SKM-1 treated with dmso at 0.1 percent for 144 hours (cell line): ENCODE data around the gene COG7.

Experiments used
- DNase-seq: peaks from one replicate; lab custom pipeline; 2025; ENCODE audit not compliant: unreplicated experiment; lab: John Stamatoyannopoulos, UW

COG7 gene

DNA sequence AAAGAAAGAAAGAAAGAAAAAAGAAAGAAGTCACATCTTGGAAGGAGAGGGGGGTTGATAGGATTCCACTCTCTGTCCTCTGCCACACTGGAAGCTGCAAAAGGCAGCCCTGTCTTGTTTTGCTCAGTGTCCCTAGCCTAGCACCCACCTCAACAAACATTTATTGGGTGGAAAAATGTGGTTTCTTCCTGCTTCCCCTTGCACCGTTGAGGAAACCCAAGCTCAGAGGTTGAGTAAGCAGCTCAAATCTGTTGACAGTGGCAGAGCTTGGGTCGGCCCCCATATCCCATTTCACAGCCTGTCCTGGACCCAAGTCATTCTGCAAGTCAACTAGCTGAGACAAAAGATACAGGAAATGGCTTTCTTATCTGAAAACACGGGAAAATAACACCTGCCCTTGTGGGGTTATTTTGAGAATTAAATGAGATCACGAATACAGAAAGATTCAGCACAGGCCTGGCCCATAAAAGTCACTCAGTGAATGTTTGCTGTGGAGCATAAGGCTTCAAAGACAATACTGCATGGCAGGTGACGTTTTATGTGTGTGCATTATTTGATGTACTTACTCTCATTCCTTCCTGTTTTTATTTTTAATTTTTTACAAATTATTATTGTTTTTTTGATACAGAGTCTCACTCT lies 87.3 kb downstream of the COG7 start:
- peak; percentile 27 for DNase-seq

DNA sequence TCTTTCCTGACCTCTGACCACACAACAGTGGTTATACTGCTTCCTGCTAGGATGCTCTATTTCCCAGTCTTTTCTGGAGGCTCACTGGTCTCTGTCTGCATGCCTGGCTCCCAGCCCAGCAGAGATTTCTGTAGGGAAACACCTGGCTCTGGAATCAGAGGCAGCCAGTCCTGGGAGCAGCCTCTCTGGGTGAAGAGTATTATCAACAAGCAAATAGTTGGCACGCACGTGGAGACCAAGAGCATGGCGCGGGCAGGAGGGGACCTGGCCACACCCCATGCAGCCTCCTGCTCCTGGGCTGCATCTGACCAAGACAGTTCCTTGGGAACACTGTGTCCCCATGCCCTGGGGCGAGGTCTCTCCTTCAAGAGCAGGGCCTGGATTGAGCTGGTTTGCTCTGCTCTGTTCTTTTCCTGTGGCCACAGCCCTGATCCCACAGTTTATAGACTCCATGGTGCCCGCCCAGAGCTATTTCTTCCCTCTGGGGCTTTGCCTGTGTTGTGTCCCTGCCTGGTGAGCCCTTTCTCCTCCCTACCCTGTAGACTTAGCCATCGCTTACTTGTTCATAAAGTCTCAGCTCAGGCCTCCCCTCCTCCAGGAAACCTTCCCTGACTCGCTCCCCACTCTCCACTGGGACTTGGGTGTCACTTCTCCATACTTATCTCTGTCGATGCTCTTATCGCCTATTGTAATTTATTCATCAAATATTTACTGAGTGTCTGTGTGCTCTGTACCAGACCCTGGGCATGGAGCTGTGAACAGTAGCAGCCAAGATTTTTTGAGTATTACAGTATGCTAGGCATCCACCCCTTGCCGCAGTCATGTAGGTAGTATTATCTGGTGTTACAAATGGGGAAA lies 90.3 kb downstream of the COG7 start:
- no peak for DNase-seq

DNA sequence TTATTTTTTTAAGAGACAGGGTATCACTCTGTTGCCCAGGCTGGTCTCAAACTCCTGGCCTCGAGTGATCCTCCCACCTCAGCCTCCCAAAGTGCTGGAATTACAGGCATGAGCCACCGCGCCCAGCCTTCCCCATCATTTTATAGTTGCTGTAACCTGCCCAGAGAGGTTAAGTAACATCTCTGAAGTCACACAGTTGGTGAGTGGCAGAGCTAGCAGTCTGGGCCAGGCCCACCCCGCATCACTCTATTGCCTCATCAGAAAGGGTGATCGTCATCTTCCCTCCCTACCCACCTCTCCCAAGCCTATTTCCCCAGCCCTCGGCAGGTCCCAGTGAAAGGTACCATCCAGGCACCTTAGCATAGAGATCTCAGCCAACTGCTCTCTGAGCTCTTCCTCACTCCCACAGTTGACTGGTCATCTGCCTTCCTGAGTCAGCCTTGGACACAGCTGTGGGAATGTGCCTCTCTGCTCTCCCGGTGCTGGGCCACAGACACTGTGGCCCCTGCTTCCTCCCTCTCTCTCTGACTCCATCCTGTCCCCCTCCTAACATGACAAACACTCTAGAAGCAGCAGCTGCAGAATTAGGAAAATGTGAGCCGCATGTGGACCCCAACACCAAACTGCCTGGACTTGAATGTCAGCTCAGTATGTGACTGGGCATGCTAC lies 93.8 kb downstream of the COG7 start:
- DNase-seq: no peak

DNA sequence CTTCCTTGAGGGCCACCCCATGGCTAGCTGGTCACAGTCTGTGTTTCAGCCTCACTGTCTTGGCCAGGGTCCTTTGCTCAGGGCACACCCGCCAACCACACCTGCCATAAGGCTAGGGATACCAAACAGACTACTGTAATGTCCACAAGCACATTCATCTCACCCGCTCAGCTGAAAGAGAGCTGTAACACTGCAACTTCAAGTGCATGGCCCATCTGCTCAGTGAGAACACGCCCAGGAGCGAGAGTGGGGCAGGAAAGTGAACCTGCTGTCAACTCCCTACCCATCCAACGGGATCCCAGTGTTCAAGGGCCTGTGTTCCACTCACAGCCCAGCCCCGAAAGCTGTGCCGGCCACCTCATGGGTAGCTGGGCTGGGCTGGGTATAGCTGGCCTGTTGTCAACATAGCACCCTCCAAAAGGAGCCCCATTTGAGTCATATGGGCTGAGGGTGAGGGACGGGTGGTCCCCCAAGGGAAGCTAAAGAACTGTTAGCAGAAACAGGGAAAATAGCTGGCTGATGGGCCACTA lies 95.2 kb downstream of the COG7 start:
- no peak for DNase-seq

DNA sequence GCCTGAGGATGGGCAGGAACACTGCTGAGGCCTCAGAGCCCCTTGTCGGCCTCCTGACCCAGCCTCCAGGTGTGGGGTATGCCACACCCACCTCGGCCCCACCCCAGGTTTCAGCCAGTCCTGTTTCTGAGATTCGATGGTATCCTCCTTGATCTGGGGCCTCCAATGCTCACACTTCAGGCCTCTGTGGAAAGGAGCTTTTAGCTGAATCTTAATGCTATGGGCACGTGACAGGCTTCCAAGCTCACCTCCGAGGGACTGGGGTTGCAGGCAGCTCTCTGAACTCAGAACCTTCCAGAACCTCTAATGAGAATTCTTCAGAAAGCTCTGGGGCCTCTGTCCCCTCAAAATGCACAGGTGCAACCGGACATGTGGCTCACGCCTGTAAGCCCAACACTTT lies 96.0 kb downstream of the COG7 start:
- no peak for DNase-seq

DNA sequence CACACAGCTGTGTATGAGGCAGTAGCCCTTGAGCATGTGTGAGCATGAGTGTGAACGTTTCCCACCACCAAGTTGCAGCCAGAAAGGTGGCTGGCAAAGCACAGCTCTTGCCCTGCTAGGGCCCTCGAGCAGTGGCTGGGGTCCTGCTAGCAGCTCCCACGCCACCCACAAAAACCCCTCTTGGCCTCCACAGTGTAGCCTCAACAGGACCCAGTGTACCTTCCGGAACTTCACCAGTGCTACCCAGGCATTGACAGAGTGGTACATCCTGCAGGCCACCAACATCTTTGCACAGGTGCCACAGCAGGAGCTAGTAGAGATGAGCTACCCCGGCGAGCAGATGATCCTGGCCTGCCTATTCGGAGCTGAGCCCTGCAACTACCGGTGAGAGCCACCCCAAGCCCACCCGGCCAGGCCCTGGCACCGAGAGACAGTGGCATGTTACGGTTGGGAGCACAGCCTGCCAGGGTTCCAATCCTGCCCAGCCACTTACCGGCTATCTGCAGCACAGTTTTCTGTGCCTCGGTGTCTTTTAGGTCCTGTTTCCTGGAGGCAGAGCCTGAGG lies 97.8 kb downstream of the COG7 start:
- DNase-seq: no peak

DNA sequence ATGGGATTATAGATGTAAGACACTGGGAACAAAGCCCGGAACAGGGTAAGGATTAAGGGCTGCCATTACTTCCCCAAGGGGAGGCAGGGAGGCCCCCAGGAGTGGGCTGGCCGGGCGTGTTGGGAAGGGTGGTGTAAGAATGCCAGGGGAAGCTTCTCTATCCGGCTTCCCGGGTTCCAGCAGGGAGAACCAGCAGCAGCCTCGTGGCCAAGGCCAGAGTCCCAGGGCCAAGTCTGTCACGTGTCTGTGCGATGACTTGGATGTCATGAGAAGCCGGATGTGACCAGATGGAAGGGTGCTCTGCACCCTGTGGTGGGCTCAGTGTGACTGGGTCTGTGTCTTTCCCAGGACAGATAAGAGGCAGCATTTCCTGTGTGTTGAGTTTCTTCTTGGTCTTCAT lies 98.7 kb downstream of the COG7 start:
- no peak for DNase-seq

DNA sequence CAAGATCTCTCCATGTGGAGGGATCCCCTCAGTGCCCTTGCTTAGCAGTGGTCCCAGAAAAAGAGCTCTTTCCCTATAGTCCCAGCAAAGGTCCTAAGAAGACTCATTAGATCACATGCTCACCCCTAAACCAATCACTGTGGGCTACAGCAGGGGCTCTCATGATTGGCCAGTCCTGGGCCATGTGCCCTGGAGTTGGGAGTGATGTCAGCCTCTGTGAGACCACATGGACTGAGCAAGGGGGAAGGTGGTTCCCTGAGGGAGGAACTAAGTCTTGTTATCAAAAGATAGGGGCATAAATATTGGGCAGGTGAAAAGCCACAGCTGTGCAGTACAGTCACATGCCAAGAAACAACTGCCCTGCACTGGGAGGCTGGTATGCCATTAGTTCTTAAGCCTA lies 99.5 kb downstream of the COG7 start:
- DNase-seq: no peak

DNA sequence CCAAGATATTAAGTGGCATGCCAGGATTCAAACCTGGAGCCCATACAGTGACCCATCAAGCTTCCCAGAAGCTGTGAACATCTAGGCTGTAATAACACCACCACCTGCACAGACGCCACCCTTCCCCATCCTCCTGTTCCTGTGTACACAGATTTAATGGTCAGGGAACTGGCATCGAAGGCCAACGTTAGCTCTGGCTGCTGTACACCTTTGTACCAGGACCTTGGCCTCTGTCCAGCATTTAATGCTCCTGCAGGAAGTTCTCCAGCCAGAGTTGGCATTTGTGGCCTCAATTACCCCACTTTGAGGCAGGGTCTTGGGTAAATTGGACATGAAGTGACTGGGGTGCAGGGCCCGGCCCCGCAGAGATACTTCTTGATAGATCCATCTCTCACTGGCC lies 101.6 kb downstream of the COG7 start:
- no peak for DNase-seq

DNA sequence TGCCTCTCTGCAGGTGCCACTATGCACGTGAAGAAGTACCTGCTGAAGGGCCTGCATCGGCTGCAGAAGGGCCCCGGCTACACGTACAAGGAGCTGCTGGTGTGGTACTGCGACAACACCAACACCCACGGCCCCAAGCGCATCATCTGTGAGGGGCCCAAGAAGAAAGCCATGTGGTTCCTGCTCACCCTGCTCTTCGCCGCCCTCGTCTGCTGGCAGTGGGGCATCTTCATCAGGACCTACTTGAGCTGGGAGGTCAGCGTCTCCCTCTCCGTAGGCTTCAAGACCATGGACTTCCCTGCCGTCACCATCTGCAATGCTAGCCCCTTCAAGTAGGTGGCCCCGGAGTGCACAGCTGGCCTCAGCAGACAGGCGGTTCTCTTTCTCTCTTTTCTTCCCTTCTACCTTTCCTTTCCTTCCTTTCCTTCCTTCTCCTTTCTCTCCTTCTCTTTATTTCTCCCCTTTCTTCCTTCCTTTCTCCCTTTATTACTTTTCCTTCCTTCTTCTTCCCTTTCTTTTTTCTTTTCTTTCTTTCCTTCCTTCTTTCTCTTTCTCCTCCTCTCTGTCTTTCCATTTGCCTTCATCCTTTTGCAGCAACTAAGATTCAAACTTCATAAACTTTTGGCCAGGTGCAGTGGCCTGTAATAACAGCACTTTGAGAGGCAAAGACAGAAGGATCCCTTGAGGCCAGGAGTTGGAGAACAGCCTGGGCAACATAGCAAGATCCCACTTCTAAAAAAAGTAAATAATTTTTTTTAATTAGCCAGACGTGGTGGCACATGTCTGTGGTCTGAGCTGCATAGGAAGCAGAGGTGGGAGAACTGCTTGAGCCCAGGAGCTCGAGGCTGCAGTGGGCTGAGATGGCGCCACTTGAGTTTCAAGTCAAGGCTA lies 104.2 kb downstream of the COG7 start:
- no peak for DNase-seq

DNA sequence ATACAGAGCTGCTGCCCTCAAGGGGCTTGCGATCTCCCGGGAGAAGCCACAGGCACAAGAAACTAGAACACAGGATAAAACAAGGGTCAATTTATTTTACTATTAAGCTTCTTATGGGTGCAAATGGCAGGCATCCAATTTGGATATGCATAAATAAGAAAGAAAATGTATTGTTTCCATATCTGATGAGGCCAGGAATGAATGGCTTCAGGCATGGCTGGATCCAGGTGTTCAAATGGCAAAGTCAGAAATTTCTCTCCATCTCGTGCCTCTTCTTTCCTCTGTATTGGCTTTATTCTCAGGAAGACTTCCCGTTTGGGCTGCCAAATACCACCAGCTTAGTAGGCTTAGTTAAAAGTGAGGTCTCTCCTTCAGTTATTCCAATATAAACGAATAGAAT lies 107.8 kb downstream of the COG7 start:
- DNase-seq: no peak

DNA sequence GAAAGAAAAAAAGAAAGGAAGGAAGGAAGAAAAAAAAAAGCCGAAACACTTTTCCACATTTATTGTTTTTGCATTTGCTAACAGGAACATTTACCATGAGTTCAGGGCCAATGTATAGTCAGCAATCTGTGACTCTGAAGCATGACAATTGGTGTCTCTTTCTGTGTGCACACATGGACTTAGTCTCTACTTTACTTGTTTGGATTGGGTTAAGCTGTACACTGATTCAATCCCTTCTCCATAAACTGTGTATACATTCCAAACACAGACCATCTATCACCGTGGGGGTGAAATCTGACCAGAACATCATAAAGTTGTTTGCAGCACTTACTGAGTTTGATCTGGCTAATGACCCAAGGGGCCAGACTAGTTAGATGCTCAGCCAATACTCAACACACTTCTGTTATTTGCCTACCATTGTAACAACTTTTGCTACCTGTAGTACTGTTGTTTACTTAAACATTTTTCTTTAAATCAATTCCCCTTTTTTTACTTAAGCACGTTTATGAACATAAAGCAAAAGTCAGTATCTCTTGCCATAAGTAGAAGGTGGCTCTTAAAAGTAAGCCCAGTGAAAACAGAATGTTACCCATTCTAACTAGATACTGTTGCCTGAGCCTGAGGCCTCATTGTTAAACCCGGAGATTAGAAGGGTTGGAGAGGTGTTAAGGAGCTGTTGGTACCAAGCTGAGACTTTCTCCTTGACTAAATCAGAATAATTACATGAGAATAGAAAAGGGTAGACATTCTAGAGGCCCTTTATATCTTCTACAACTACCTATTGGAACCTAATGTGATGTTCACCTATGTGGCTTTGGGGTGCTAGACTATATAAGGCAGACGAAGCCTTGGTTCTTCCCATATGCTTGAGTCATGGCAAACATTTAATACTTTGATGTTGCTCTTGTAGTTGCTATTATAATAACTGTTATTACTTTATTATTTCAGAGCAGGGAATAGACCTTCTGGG lies 109.1 kb downstream of the COG7 start:
- DNase-seq: no peak

DNA sequence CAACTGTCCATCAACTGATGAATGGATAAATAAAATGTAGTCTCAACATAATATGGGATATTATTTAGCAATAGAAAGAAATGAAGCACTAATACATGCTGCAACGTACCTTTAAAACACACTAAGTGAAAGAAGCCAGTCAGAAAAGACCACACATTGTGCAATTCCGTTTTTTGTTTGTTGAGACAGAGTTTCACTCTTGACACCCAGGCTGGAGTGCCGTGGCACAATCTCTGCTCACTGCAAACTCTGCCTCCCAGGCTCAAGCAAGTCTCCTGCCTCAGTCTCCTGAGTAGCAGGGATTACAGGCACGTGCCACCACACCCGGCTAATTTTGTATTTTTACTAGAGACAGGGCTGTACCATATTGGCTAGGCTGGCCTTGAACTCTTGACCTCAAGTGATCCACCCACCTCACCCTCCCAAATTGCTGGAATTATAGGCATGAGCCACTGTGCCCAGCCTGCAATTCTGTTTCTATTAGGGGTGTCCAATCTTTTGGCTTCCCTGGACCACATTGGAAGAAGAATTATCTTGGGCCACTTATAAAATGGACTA lies 110.8 kb downstream of the COG7 start:
- DNase-seq: no peak

DNA sequence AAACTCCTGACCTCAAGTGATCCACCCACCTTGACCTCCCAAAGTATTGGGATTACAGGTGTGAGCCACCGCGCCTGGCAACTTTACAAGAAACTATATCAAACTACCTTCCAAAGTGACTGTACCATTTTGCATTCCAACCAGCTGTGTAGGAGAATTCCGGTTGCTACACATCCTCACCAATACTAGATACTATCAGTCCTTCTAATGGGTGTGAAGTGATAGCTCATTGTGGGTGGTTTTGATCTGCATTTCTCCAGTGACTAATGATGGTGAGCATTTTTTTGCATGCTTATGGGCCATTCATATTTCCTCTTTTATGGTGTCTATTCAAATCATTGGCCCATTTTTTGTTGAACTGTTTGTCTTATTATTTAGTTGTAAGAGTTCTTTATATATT lies 113.2 kb downstream of the COG7 start:
- no peak for DNase-seq
